Body of pancreas (tissue), 4 donors: ENCODE data around the gene HOMER2. TPM values are rescaled to one million over a fixed set of nuclear protein-coding genes. Genes with fewer than 3 reads are reported as not detected.
A peak's percentile ranks its signal among the peaks of the same experiment; 100 is the strongest.

ENCODE experiments used
- ATAC-seq: fragments of 150-250 bp; one replicate; pipeline ENCODE4 v1.9.1; 2016
- DNase-seq, 4 donors: peaks; one replicate each; pipeline ENCODE4 v3.0.0-alpha.2; 2019
- H3K27ac ChIP-seq, 4 donors: fragments of 200-600 bp; sonication (generic); 1 replicate in 3 of 4; 2 replicates in 1 of 4; pipeline versions ENCODE4 v1.5.1 to v1.6.1; 2016 to 2019; ENCODE audit warnings: mild to moderate bottlenecking in 1 of 4, mixed read lengths in 1 of 4, moderate library complexity in 1 of 4
- H3K27me3 ChIP-seq, 2 donors: fragments of 200-600 bp; sonication (generic); one replicate each; pipeline ENCODE4 v1.6.0; 2016; ENCODE audit warnings: mild to moderate bottlenecking in 1 of 2
- H3K36me3 ChIP-seq, 2 donors: fragments of 200-600 bp; sonication (generic); replicated peaks in 1 of 2; 2 replicates each; pipeline ENCODE4 v1.5.1; 2016; ENCODE audit warnings: low read depth in 2 of 2; ENCODE audit not compliant: insufficient read depth in 1 of 2
- H3K4me1 ChIP-seq: fragments of 200-600 bp; sonication (generic); one replicate; pipeline ENCODE4 v1.6.0; 2016
- H3K4me3 ChIP-seq, 2 donors: fragments of 200-600 bp; sonication (generic); 1 replicate in 1 of 2; 2 replicates in 1 of 2; pipeline ENCODE4 v1.5.1; 2016 to 2019
- H3K9me3 ChIP-seq, 3 donors: fragments of 200-600 bp; sonication (generic); 1 replicate in 2 of 3; 2 replicates in 1 of 3; pipeline ENCODE4 v1.5.1; 2016
- CTCF ChIP-seq, 7 experiments: fragments of 450-650 bp in 4 of 7; fragments of 200-600 bp in 3 of 7; sonication (generic) in 3 of 7; IDR thresholded peaks; one replicate each; pipeline ENCODE4 v1.5.1; 2016 to 2019; ENCODE audit warnings: antibody characterized with exemption in 7 of 7
- POLR2A ChIP-seq, 3 donors: fragments of 450-650 bp; IDR thresholded peaks; one replicate each; pipeline ENCODE4 v1.6.1; 2016; ENCODE audit warnings: antibody characterized with exemption in 3 of 3, mild to moderate bottlenecking in 2 of 3
- WGBS, 2 donors: methylation state at CpG; one replicate each; pipeline ENCODE4 v1.1.5; 2017; 5-methylcytosine and 5-hydroxymethylcytosine counted together
- intact Hi-C: fragments of 100-400 bp; cut with DNase I; formaldehyde crosslinking; loops from one replicate; pipeline ENCODE4 v1.15.1; 2023
- total RNA-seq, 2 donors: library from RNA; depleted of rRNA; stranded (reverse); fragments of >200 nt; gene quantifications; one replicate each; pipeline ENCODE4 v1.1.0, GENCODE V29; 2016

The HOMER2 gene
- total RNA-seq, 2 donors from 2014 or later, result 331 to 469 TPM

DNA sequence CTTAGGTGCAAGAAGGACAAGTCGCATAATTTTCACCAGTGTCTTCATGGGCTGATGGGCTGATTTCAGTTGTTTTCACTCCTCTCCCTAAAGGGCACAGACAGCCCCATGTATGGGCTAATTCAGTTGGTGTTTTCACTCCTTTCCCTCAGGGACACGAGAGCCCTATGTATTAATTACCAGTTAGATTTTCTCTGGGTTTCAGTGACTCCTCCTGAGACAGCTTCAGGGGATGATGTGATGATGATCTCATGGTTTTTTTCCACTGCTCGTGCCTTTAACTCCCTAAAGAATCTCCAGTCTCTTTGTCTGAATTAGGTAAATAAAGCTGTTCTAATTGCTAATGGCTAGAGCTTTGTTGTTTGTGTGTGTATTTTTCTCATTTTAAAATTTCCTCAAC lies 43.4 kb upstream of the HOMER2 start:
- DNase-seq, result no peak
- TF ChIP-seq POLR2A (IDR thresholded peaks at IDR 0.05), result no peak
- TF ChIP-seq CTCF (IDR thresholded peaks at IDR 0.05), result no peak
- H3K36me3 ChIP-seq, result no peaks in the 10 kb centered on the region
- H3K27ac ChIP-seq, result no peak overlapping the region
- WGBS, 2 donors, result 81 to 86% methylated on average over 3 of the region's 3 CpGs
- H3K4me3 ChIP-seq, result no peak overlapping the region
- no peaks in the 10 kb centered on the region for H3K27me3 ChIP-seq
- intact Hi-C loops, result loop anchor here (5.0 kb wide), 1 partner anchor 149 kb away; no protein-coding TSS in a partner anchor
- H3K9me3 ChIP-seq, result no peaks in the 10 kb centered on the region
- ATAC-seq, result no peak
- peaks cover 25% of the 10 kb centered on the region for H3K4me1 ChIP-seq

GRCh38 chr15:82995076-82995475 lies 42.6 kb upstream of the HOMER2 start:
- intact Hi-C loops, result loop anchor here (5.0 kb wide), 1 partner anchor 148 kb away; no protein-coding TSS in a partner anchor
- WGBS, 2 donors, result 80 to 93% methylated on average over 2 of the region's 2 CpGs
- no peaks in the 10 kb centered on the region for H3K27me3 ChIP-seq
- TF ChIP-seq CTCF (IDR thresholded peaks at IDR 0.05), result no peak
- ATAC-seq, result no peak
- H3K4me1 ChIP-seq, result peaks cover 18% of the 10 kb centered on the region
- H3K4me3 ChIP-seq, result no peak overlapping the region
- H3K9me3 ChIP-seq, result no peaks in the 10 kb centered on the region
- no peaks in the 10 kb centered on the region for H3K36me3 ChIP-seq
- no peak for DNase-seq
- H3K27ac ChIP-seq, result no peak overlapping the region

- Histone ChIP-seq H3K27me3 (no peaks in the 10 kb centered on the region), H3K4me3 (no peak overlapping the region), H3K4me1 (peaks cover 11% of the 10 kb centered on the region), H3K9me3 (no peaks in the 10 kb centered on the region), H3K27ac (no peak overlapping the region), H3K36me3 (peaks cover 0 to 2% of the 10 kb centered on the region in 2 donors)
- WGBS, 2 donors, result 59 to 76% methylated on average over 4 of the region's 4 CpGs
- DNase-seq (no peak), ATAC-seq (no peak)
- intact Hi-C loops, result no loop called here
- TF ChIP-seq POLR2A (IDR thresholded peaks at IDR 0.05), result no peak
- no peak for TF ChIP-seq CTCF (IDR thresholded peaks at IDR 0.05)
Measured at GRCh38 chr15:82993144-82993543, 40.6 kb upstream of the HOMER2 start.

- no peaks in the 10 kb centered on the region for H3K9me3 ChIP-seq
- WGBS, 2 donors, result 65 to 72% methylated on average over 3 of the region's 3 CpGs
- H3K27me3 ChIP-seq, result no peaks in the 10 kb centered on the region
- H3K27ac ChIP-seq, result peak overlapping the region in 2 of 4 donors; percentile 4 to 18
- no peak for ATAC-seq
- intact Hi-C loops, result no loop called here
- peak in 3 of 4 donors; percentile 28 to 61 (median 40) for DNase-seq
- H3K4me3 ChIP-seq, result no peak overlapping the region
- peaks cover 13% of the 10 kb centered on the region for H3K4me1 ChIP-seq
- peaks cover 0 to 2% of the 10 kb centered on the region in 2 donors for H3K36me3 ChIP-seq
- no peak for TF ChIP-seq POLR2A (IDR thresholded peaks at IDR 0.05)
- TF ChIP-seq CTCF (IDR thresholded peaks at IDR 0.05), result no peak
Measured at GRCh38 chr15:82992436-82992998, 40.0 kb upstream of the HOMER2 start.

GRCh38 chr15:82986442-82986780 lies 33.9 kb upstream of the HOMER2 start:
- Histone ChIP-seq H3K36me3 (peaks cover 0 to 2% of the 10 kb centered on the region in 2 donors), H3K9me3 (no peaks in the 10 kb centered on the region), H3K27me3 (no peaks in the 10 kb centered on the region), H3K4me3 (peak overlapping the region; percentile 85 to 89), H3K4me1 (peaks cover 20% of the 10 kb centered on the region), H3K27ac (peak overlapping the region; percentile 42 to 90 (median 85))
- TF ChIP-seq CTCF (IDR thresholded peaks at IDR 0.05) (peak in 1 of 7 experiments; percentile 11), POLR2A (IDR thresholded peaks at IDR 0.05) (no peak)
- WGBS, 2 donors, result 1% methylated on average over 8 to 12 of the region's 12 CpGs
- DNase-seq (no peak), ATAC-seq (no peak)
- intact Hi-C loops, result no loop called here
